HG02884 (cell line): ENCODE data around the gene PNMA6E.

Experiments
- ATAC-seq: cut with Tn5 transposase; IDR thresholded peaks from one replicate; pipeline ENCODE4 v1.9.1; 2021; ENCODE audit warnings: mild to moderate bottlenecking, moderate library complexity; ENCODE audit not compliant: unreplicated experiment

The PNMA6E gene

DNA sequence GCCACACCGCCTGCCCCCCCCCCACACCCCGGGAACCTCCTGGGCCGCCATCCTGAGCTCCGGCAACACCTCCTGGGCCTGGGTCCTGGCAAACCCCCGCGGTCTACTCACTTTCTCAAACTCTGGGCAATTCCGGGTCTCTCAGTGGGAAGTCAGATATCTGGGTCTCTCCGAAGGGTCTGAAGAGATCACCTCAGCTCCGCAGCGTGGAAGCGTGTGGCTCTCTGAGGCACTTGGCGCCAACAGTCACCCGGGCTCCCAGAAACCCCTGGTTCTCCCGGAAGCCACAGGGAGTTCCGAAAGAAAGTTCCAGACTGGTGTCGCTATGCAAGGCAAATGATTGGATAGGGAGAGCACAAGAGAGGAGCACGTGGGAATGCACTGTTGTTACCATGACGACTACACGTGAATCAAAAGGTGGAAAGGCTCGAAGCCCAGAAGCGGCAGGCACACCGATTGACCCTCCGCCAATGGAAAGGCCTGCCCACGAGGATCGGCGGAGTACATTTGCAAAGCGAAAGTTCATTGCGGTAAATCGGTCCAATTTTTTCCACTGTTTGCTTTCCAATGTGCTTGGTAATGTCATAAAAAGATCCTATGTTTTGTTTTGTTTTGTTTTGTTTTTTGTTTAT lies at the start of gene PNMA6E:
PNMA6E (minus strand) TSS at position 218 of the 632 bp plus-strand sequence. CDS start 2,501 bp downstream, outside the sequence.
- no peak for ATAC-seq

DNA sequence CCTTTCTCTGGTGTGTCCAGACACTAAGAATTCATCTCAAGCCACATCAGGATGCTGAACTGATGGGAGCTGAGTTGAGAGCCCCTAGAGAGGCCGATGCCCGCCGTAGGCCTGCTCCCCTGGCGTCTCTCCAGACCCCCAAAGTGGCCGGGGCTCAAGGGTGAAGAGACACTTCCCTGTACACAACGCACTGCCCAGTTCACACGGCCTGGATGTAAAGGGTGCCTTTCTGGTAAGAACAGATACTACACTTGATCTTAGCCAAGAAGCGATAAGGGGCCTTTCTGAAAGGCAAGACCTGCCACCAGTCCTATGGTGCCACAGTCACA lies 49.8 kb upstream of the PNMA6E start:
- ATAC-seq, result no peak

DNA sequence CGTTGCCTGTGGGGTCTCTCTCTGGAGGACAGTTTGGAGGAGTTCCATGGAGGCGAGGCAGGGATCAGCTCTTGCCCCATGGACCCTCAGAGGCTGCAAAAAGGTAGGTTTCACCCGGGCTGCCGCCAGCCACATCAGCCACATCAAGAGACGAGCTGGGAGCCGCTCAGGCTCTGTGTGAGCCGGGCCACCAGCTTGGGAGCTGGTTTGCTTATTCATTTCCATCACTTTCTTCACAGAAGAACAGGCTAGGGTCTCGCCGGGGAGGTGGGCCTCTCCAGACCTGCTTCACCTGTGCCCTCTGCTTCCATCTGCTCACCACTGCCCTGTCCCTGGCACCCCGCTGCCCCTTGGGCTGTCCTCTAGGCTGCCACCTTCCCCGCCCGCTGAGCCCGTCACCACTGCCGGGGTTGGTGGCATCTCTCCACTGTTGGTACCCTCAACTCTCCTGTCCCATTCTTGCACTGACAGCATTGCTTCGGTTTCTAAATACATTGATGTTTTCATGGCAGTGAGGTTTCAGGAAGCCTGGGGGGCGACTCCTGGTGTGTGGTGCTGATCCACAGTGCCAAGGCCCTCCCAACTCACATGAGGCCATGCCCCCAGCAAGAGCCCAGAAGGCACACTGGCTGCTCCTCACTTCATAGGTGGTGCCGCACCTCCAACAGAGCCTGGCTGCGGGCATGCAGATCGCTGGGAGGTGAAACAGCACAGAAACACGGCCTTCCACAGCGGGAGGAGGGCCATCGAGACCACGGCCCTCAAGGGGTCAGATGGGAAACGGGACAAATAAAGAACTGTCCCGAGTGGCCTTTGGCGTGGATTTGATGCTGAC lies 49.2 kb upstream of the PNMA6E start:
- ATAC-seq, result no peak

DNA sequence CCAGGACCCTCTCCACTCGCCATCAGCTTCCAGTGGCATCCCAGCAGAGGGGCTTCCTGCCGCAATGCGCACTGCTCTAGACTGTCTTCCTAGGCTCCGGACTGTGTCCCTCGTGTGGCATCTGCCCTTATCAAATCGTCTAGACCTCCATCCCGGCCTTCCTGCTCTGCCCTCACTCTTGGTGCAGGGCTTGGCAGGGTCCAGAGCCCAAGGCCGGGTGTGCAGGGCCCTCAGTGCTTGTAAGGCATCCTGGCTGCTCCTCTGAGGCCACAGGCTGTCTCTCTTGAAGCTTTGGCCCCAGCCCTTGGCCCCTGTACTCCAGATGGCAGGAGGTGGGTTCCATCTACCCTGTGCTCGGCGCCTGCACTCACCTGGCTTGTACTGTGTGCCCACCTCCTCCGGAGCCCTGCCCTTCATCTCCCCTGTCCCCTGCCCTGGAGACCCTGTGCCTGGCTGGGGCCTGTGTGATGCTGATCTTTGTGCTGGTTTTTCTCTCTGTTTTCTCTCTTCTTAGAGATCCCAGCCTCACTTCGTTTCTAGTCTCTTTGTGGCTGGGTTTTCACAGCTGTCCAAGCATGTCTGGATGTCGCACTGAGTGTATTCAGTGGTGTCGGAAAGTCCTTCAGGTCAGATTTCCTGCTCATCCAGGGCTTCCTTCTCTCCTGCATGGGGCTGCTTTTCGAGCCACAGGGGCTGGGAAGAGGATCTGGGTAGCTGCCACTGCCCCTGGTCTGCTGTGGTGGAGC lies 48.4 kb upstream of the PNMA6E start:
- no peak for ATAC-seq

DNA sequence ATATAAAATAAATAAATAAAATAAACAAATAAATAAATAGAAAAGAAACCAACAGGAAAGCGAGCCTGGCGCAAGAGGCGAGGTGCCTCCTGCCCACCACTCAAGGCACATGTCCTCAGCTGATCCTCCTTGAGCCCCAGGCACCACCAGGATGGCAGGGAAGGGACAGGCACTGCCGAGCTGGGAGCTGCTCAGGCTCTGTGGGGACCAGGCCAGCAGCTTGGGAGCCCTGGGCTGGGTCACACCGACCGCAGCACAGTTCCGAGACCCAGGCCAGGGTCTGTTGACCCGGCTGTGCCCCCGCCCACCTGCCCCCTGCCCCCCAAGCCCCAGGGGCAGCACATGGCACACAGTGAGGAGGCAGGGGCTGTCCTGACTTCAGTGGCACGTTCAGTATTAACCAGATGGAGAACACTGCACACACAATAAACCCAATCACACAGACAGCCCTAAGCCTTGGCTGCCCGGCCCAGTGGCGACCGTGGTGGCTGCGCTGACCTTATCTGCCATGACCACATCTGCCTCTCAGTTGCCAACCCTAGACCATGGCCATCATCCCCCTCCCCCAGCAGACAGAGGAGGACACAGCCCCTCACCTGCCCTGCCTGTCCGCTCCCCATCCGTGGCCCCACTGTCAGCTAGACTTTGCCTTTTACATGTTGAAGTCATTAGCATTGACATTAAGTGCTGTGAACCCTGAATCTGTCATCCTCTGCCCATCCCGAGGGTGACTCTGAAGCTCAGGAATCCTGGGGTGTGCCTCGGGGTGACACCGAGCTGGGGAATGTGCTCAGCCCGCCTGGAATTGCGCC lies 47.6 kb upstream of the PNMA6E start:
- ATAC-seq, result no peak

DNA sequence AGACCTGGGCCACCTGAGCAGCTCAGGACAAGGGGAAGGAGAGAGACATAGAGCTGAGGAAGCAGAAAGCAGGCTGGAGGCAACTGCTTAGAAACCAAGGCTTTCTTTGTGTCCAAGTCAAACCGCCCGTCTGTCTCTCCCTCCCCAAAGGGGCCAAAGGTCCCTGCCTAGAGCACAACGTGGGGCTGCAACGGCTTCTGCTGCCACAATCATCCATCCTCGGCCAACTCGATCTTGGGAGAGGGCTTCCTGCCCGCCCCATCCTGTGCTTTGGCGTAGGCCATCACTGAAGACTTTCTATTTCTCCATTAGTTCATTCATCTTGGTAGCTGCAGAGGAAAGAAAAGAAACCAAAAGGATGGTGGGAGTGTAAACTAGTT lies 46.4 kb upstream of the PNMA6E start:
- no peak for ATAC-seq

DNA sequence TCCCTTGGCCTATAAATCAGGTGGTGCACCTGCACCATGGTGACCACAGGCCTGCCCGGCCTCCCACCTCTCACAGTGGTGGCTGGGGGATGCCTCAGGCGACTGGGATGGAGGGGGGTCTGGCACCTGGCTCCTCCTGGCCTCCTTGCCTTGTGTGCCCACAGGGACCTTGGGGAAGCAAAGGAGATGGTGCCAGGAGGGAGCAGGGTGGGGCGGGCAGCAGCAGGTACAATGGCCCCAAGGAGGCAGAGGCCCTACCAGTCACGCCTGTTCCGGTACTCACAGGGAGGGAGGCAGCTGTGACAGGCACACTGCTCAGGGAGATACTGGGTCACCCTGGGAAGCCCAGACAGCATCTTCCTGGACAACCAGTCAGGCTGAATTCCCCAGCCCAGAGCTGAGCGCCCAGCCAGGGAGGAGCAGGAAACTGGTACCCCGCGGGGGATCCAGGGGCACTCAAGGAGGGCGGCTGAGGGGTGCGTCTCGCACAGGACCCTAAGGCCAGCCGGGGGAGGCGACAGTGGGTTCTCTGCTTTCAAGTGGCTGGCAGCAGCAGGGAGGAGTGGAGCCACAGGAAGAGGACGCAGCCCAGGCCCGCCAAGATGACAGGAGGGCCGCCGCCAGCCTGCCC lies 45.9 kb upstream of the PNMA6E start:
- ATAC-seq, result no peak

DNA sequence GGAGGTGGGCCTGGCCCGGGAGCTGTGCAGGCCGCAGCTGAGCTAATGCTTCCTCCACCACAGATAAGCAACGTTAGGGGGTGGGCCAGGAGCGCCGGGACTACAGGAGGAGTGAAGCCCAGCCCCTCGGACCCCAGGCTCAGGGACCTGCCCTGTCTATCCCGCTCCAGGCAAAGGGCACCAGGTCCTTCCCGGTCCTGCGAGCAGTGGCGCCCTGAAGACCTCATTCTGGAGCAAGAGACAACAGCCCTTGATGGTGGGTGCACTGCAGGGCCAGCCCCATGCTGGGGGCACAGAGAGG lies 45.4 kb upstream of the PNMA6E start:
- ATAC-seq, result no peak

DNA sequence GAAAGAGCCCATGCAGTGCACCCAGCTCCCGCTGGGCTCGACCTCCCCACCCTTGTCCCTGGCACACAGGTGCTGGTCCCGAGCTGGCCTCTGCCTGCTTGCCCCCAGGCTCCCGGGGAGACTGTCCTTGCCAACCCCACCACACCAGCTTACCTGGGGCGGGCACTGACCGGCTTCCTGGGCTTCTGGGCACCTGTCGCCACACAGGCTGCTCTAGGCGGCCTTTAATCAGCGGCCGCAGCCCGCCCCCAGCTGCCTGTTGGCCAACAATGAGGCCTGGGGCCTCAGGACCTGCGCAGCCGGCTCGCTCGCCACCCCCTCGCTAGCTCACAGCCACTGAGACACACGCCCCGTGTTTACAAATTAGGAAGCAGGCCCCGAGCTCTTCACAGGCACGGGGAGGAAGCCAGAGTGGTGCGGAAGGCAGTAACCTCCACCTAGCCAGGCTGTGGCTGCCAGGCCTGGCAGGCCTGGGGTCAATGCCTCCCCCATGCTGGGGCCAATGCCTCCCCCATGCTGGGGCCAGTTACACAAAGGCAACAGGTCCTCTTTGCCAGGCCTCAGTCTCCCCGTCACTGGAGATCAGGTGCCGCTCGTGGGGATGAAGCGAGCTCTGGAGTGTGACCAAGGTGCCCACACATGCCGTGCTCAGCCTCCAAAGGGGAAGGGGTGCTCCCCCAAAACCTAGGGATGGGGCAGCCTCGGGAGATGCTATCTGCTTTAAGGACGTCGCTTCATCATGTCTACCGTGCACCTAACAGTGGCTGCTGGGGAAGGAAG lies 44.9 kb upstream of the PNMA6E start, which contains the start of gene TREX2:
TREX2 (minus strand) TSS at position 201 of the 780 bp plus-strand sequence. CDS start 626 bp downstream, outside the sequence.
- no peak for ATAC-seq

DNA sequence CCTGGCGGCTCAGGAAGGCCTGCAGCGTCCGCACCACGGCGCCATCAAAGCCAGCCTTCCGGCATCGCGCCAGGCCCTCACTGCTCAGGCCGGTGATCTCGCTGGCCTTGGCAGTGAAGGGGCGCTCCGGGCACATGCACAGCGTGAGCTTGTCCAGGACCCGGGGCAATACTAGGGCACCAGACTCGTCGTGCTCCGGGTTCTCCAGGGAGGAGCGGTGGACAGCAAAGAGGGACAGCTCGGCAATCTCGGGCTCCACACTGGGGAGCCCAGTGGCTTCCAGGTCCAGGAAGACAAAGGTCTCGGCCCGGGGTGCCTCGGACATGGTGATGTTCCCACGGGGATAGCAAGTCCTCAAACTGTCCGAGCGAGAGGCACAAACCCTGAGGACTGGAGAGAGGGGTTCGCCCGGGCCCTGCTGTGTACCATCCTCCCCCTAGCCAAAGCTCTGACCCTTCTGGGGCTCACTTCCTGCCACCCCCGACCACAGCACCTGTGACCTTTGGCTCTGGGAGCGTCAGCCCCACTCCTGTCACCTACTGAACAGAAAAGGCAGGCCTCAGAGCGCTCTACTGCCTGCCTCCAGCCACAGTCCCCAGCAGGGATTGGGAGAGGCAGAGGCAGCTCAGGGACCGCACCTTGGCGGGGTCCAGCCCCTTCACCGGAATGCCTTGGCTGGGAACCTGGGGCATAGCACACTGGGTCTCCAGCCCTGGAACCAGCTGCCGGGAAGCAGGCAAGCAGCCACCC lies 44.1 kb upstream of the PNMA6E start:
- no peak for ATAC-seq

DNA sequence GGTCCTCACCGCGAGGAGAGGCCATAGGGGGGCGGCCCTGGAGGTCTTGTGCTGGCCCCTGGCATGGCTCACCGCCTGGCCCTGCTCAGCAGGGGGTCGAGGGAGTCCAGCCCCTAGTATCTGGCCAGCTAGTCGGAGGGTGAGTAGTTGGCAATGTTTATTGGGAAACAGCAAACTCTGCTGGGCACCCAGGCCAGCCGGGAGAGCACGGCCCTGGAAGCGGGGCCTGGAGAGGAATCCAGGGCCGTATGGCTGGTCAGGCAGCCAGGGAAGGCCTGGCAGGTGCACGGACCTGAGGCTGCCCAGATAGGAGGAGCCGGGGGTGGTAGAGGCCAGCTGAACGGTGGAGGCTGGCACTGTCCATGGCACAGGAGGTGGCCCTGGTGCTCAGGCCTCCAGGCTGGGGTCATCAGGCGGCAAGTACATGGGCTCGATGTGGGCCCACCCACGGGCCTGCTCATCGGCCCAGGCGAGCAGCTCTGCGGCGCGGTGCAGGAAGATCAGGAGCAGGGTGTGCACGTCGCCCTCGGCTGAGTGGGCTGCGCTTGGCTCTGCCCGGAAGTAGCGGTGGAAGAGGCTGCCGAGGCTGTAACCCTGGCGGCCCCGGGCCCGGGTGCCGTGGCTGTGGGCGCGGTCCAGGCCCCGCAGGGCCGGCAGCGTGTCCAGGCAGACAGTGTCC lies 43.3 kb upstream of the PNMA6E start:
- ATAC-seq, result no peak

DNA sequence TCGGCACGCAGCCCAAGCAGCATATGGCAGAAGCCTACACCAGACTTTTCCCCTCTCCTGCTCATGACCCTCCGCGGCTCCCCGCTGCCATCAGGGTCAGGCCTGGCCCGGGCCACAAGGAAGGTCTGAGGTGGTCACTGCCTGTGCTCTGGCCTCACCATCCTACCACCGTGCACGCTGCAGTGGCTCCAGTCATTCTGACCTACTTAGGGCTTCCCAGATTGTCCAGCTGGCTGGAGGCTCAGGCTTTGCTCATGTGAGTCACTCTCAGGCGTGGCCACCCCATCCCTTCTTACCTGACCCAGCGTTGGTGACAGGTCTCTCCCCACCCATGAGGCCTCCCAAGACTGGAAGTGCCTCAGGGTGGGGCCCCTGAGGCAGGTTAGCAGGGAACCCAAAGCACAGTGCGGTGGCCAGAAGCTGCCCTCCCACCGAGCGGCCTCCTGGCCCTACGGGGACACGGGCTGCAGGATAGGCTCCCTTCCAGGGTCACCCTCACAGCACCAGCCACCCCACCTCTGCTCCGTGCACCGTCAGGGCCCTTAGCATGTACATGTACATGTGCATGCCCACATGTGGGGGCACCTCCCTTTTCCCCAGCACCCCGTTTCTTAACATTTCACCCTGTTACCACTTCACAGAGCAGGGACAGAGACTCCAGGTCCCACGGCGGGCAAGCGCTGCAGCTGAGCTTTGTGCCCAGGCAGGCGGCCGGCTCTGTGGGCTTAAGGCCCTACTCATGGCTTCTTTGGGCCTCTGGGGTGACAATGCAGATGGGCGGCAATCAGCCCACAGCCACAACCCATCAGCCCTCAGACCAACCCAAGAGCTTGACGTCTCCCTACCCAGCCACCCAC lies 42.6 kb upstream of the PNMA6E start:
- ATAC-seq, result no peak

DNA sequence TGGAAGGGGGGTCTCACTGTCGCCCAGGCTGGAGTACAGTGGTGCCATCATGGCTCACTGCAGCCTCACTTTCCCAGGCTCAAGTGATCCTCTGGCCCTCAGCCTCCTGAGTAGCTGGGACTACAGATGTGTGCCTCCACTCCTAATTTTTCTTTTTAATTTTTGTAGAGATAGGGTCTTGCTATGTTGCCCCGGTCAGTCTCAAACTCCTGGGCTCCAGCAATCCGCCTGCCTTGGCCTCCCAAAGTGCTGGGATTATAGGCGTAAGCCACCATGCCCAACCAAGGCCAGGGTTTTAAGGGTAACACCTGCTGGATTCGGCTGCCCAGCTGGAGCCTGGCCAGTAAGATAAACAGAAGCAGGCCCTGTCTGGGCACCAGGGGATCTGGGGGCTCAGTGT lies 41.3 kb upstream of the PNMA6E start:
- no peak for ATAC-seq

DNA sequence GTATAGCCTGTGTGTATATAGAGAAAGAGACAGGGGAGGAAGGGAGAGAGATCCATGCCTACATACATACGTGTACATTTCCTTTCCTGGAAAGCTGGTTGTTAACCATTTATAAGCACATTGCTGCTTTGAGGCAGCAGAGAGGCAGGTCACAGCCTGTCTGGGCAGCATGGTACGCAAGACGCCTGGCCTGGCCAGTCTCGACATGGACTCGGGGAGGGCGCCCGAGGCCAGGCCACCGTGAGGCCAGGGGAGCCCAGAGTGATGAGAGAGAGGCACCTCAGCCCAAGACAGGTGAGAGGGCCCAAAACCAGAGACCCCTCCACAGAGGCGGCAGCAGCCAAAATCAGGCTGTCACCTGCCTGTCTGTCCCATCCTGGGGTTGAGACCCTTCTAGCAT lies 40.8 kb upstream of the PNMA6E start:
- ATAC-seq, result no peak

DNA sequence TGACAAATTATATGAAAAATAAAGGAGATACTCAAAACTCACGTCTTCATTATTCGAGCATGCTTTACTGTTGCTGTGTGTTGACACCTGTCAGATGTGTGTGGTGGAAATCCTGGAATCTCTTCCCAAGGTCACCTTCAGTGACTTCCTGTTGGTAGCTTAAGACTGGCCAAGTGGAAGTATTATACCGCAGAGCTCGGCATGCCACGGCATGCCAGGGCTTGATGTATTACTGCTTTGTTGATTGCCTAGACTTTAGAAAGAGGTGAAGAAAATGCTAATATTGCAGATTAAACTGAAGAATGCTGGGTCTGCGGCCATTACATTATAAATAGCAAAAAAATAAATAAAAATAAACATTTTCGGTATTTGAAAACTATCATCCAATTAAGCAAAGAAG lies 40.1 kb upstream of the PNMA6E start:
- no peak for ATAC-seq

DNA sequence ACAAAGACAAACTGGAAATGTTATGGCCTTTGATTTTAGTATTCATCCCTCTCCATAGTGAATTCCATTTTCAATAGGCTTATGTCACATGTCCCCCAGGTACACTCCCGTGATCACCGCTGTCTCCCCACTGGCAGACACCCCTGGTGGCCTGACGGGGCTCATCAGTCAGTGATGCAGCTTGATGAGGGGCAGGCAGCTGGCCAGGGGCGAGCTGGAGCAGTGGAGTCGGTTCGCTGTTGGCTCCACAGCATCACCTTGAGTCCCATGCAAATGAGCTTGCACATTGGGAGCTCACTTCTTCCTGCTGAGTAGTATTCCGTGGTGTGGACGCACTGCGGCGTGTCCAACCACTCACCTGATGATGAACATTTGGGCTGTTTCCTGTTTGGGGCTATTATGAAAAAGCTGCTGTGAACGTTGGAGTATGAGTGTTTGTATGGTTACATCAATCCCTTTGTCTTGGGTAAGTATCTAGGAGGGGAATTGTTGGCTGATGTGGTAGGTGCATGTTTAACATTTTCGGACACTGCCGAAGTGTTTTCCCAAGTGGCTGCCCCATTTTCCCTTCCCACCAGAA lies 39.5 kb upstream of the PNMA6E start:
- ATAC-seq, result no peak

DNA sequence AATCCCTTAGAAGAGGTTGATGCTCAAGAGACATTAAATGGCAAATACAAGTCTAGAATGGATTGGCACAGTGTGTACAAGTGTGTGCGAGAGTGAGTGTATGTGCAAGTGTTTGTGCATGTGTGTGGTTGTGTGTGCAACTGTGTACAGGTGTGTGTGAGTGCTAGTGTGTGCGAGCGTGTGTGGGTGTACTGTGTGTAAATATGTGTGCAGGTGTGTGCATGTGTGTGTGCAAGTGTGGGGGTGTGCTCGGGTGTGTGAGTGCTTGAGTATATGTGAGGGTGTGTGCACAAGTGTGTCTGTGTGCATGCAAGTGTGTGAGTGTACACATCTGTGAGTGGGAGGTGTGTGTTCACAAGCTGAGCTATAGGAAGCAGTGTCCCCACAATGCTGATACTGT lies 38.8 kb upstream of the PNMA6E start:
- no peak for ATAC-seq
